Heart left ventricle (tissue), 16 donors: ENCODE data around the gene RAB36. TPM values are rescaled to one million over a fixed set of nuclear protein-coding genes. Genes with fewer than 3 reads are reported as not detected.

Experiments
- ATAC-seq, 4 donors: fragments of 200-7000 bp; cut with Tn5 transposase; one replicate each; pipeline ENCODE4 v1.9.1; 2020 to 2022; ENCODE audit warnings: moderate library complexity in 4 of 4, mild to moderate bottlenecking in 3 of 4, moderate number of reproducible peaks in 1 of 4
- DNase-seq, 5 donors: peaks; one replicate each; pipeline ENCODE4 v3.0.0-alpha.2; 2020
- H3K27ac ChIP-seq, 12 donors: fragments of 200-600 bp; sonication (generic) in 4 of 12; one replicate each; pipeline versions ENCODE4 v1.5.0 to v1.8.0; 2016 to 2022; ENCODE audit warnings: mild to moderate bottlenecking in 2 of 12
- H3K27me3 ChIP-seq, 9 donors: fragments of 200-600 bp; sonication (generic) in 2 of 9; one replicate each; pipeline versions ENCODE4 v1.5.1 to v1.8.0; 2016 to 2022; ENCODE audit warnings: mild to moderate bottlenecking in 3 of 9
- H3K36me3 ChIP-seq, 9 donors: fragments of 200-600 bp; sonication (generic) in 2 of 9; one replicate each; pipeline versions ENCODE4 v1.5.0 to v1.8.0; 2018 to 2022; ENCODE audit warnings: mild to moderate bottlenecking in 2 of 9
- H3K4me1 ChIP-seq, 12 donors: fragments of 200-600 bp; sonication (generic) in 4 of 12; one replicate each; pipeline versions ENCODE4 v1.5.0 to v1.8.0; 2016 to 2022; ENCODE audit warnings: mild to moderate bottlenecking in 3 of 12
- H3K4me3 ChIP-seq, 12 donors: fragments of 200-600 bp; sonication (generic) in 4 of 12; one replicate each; pipeline versions ENCODE4 v1.5.0 to v1.8.0; 2017 to 2022; ENCODE audit warnings: mild to moderate bottlenecking in 9 of 12, moderate library complexity in 4 of 12
- H3K9me3 ChIP-seq, 12 donors: fragments of 200-600 bp; sonication (generic) in 4 of 12; one replicate each; pipeline versions ENCODE4 v1.5.0 to v1.8.0; 2016 to 2022; ENCODE audit warnings: mild to moderate bottlenecking in 1 of 12
- CTCF ChIP-seq, 12 donors: fragments of 200-600 bp; sonication (generic) in 4 of 12; IDR thresholded peaks; one replicate each; pipeline versions ENCODE4 v1.5.0 to v1.8.0; 2018 to 2022; ENCODE audit warnings: antibody characterized with exemption in 12 of 12, mild to moderate bottlenecking in 5 of 12
- POLR2A ChIP-seq, 2 donors: fragments of 450-650 bp; IDR thresholded peaks; one replicate each; pipeline ENCODE4 v1.6.1; 2017; ENCODE audit warnings: antibody characterized with exemption in 2 of 2, mild to moderate bottlenecking in 2 of 2, moderate library complexity in 2 of 2
- WGBS, 4 donors: extraction: QIAGEN DNeasy Blood & Tissue Kit in 2 of 4; methylation state at CpG; one replicate each; pipeline versions ENCODE4 v1.1.5 to v1.1.7; 2013 to 2018; 5-methylcytosine and 5-hydroxymethylcytosine counted together
- intact Hi-C, 10 donors: fragments of 100-400 bp; cut with DNase I; formaldehyde crosslinking; loops; one replicate each; pipeline versions ENCODE4 v1.11.1 to v1.14.2; 2022
- polyA plus RNA-seq, 2 donors: library from polyadenylated mRNA; stranded (reverse); fragments of 200-250 nt; gene quantifications; one replicate each; pipeline ENCODE4 v1.2.3, GENCODE V29; 2013
- total RNA-seq, 9 donors: library from RNA; depleted of rRNA in 2 of 9; stranded (reverse); fragments of >200 nt in 2 of 9; fragmentation: NEBNext Ultra II Directional in 3 of 9; extraction: Animal tissue kit (Norgen Biotek cat#: 25700) in 3 of 9; gene quantifications; one replicate each; pipeline versions ENCODE4 v1.1.0 to v1.2.4, GENCODE V29; 2016 to 2023
- donor health status: ischemic (EF 13 %, LVEDD 7.1; RV severe dilation, severe dysfunction).
- donor health status: healthy with polysubstance abuse.
- donor health status: DM: no; HTN: yes; CAD: no.
- donor health status: DM: no; HTN: no; CAD: no.
- donor health status: ischemic (EF 25% LVEDD 6.9; RV normal size, moderate dysfunction).
- donor health status: ischemic (EF 25% LVEDD 5.7; RV mildly dilated, moderate dysfunction).
- donor health status: healthy.
- donor health status: DM: yes; HTN: yes; CAD: no.
- donor health status: ischemic (EF 35%, LVEDD 5.7; RV mildly dilated, moderate dysfunction).
- donor health status: nonischemic (EF 11% LVEDD 7.7; RV severe dilation, severe dysfunction).
- donor health status: DM: yes; HTN: yes; CAD: no.
- donor health status: PGD.
- donor health status: ischemic (EF 29% LVEDD 5.4; RV normal size, mild dysfunction).
- donor health status: nonischemic (EF 23%, LVEDD 6.1; RV moderate dilation, normal function).

RAB36 gene
- total and polyA plus RNA-seq, 11 donors = 0.11 to 3.2 (median 0.54) TPM

GRCh38 chr22:23151827-23152226 is 6.5 kb downstream of the RAB36 start:
- TF ChIP-seq CTCF (IDR thresholded peaks at IDR 0.05) (no peak), POLR2A (IDR thresholded peaks at IDR 0.05) (no peak)

GRCh38 chr22:23152238-23153114 is 7.2 kb downstream of the RAB36 start:
- peak in 1 of 4 donors; percentile 54 for ATAC-seq
- peaks cover 0 to 17% (median 0%) of the 10 kb centered on the region in 12 donors for H3K4me1 ChIP-seq

More at GRCh38 chr22:23151827-23152226, 6.5 kb downstream of the RAB36 start:
- H3K4me3 ChIP-seq = no peak overlapping the region
- H3K36me3 ChIP-seq = no peaks in the 10 kb centered on the region
- intact Hi-C loops = no loop called here
- no peaks in the 10 kb centered on the region for H3K9me3 ChIP-seq
- no peak overlapping the region for H3K27ac ChIP-seq
- WGBS, 4 donors = 94 to 97% (median 95%) methylated on average over 7 to 16 of the region's 16 CpGs
- peaks cover 0 to 17% (median 0%) of the 10 kb centered on the region in 12 donors for H3K4me1 ChIP-seq
- no peak for ATAC-seq
- DNase-seq = no peak
- H3K27me3 ChIP-seq = peaks cover 0 to 4% (median 0%) of the 10 kb centered on the region in 9 donors

GRCh38 chr22:23153994-23154393 is 8.7 kb downstream of the RAB36 start:
- DNase-seq (no peak), ATAC-seq (no peak)
- no peaks in the 10 kb centered on the region for H3K36me3 ChIP-seq
- intact Hi-C loops = no loop called here
- no peaks in the 10 kb centered on the region for H3K9me3 ChIP-seq
- no peak overlapping the region for H3K4me3 ChIP-seq
- TF ChIP-seq POLR2A (IDR thresholded peaks at IDR 0.05) = no peak
- TF ChIP-seq CTCF (IDR thresholded peaks at IDR 0.05) = no peak
- H3K27ac ChIP-seq = no peak overlapping the region
- WGBS, 4 donors = 78 to 91% (median 84%) methylated on average over 7 of the region's 7 CpGs
- H3K4me1 ChIP-seq = peaks cover 0 to 17% (median 0%) of the 10 kb centered on the region in 12 donors
- H3K27me3 ChIP-seq = peaks cover 0 to 4% (median 0%) of the 10 kb centered on the region in 9 donors

More at GRCh38 chr22:23152238-23153114, 7.2 kb downstream of the RAB36 start:
- TF ChIP-seq CTCF (IDR thresholded peaks at IDR 0.05) (no peak), POLR2A (IDR thresholded peaks at IDR 0.05) (no peak)
- no peaks in the 10 kb centered on the region for H3K9me3 ChIP-seq
- no peak overlapping the region for H3K4me3 ChIP-seq
- H3K36me3 ChIP-seq = no peaks in the 10 kb centered on the region
- no peak for DNase-seq
- whole genome bisulfite sequencing, 4 donors = 75 to 87% (median 84%) methylated on average over 16 to 19 of the region's 19 CpGs
- H3K27ac ChIP-seq = peak overlapping the region in 1 of 12 donors; percentile 46
- H3K27me3 ChIP-seq = peaks cover 0 to 4% (median 0%) of the 10 kb centered on the region in 9 donors
- intact Hi-C loops = no loop called here

- DNase-seq = no peak
- no peak for ATAC-seq
- H3K9me3 ChIP-seq = no peaks in the 10 kb centered on the region
- H3K4me1 ChIP-seq = peaks cover 0 to 17% (median 0%) of the 10 kb centered on the region in 12 donors
- no peaks in the 10 kb centered on the region for H3K36me3 ChIP-seq
- no peak overlapping the region for H3K27ac ChIP-seq
- H3K27me3 ChIP-seq = peaks cover 0 to 4% (median 0%) of the 10 kb centered on the region in 9 donors
- TF ChIP-seq POLR2A (IDR thresholded peaks at IDR 0.05) = no peak
- no peak for TF ChIP-seq CTCF (IDR thresholded peaks at IDR 0.05)
- 86 to 90% (median 88%) methylated on average over 5 of the region's 5 CpGs for WGBS, 4 donors
- intact Hi-C loops = no loop called here
- no peak overlapping the region for H3K4me3 ChIP-seq
Measured at GRCh38 chr22:23154461-23154860, 9.2 kb downstream of the RAB36 start.
